Skeletal muscle satellite cell (primary cell): ENCODE results near the gene NSD2.

Experiments
- H3K27me3 ChIP-seq: 2 replicates; pipeline ENCODE4 v1.7.0; 2013; ENCODE audit warnings: low read length; ENCODE audit not compliant: control insufficient read depth, insufficient read depth
- H3K36me3 ChIP-seq: 2 replicates; pipeline ENCODE4 v1.7.0; 2013; ENCODE audit warnings: mild to moderate bottlenecking, control low read depth, low read length; ENCODE audit not compliant: insufficient read depth
- H3K4me1 ChIP-seq: 2 replicates; pipeline ENCODE4 v1.7.0; 2013; ENCODE audit warnings: low read length; ENCODE audit not compliant: control insufficient read depth, insufficient read depth
- H3K4me2 ChIP-seq: 2 replicates; pipeline ENCODE4 v1.7.0; 2013; ENCODE audit warnings: mild to moderate bottlenecking, low read length
- H3K4me3 ChIP-seq: 2 replicates; pipeline ENCODE4 v1.7.0; 2013; ENCODE audit warnings: low read length
- H3K9ac ChIP-seq: 2 replicates; pipeline ENCODE4 v1.7.0; 2013; ENCODE audit warnings: mild to moderate bottlenecking, low read depth, low read length, moderate library complexity
- H3K9me3 ChIP-seq: replicated peaks from 2 replicates; pipeline ENCODE4 v1.7.0; 2013; ENCODE audit warnings: mild to moderate bottlenecking, control low read depth, low read length

NSD2 gene

GRCh38 chr4:1856943-1857699 lies 14.1 kb upstream of the NSD2 start:
- Histone ChIP-seq H3K27me3 (no peaks in the 10 kb centered on the region), H3K4me3 (peak overlapping the region; percentile 87), H3K36me3 (peaks cover 7% of the 10 kb centered on the region), H3K9me3 (no peaks in the 10 kb centered on the region), H3K4me1 (peaks cover 21% of the 10 kb centered on the region), H3K9ac (peak overlapping the region; percentile 95), H3K4me2 (peak overlapping the region; percentile 100)

GRCh38 chr4:1857931-1858330 lies 13.3 kb upstream of the NSD2 start:
- no peaks in the 10 kb centered on the region for H3K9me3 ChIP-seq
- H3K4me2 ChIP-seq = peak overlapping the region; percentile 100
- peaks cover 21% of the 10 kb centered on the region for H3K4me1 ChIP-seq
- no peak overlapping the region for H3K4me3 ChIP-seq
- no peaks in the 10 kb centered on the region for H3K27me3 ChIP-seq
- H3K9ac ChIP-seq = no peak overlapping the region
- peaks cover 7% of the 10 kb centered on the region for H3K36me3 ChIP-seq

- Histone ChIP-seq H3K36me3 (no peaks in the 10 kb centered on the region), H3K4me2 (no peak overlapping the region), H3K9me3 (no peaks in the 10 kb centered on the region), H3K27me3 (no peaks in the 10 kb centered on the region), H3K4me3 (no peak overlapping the region), H3K4me1 (peaks cover 25% of the 10 kb centered on the region), H3K9ac (no peak overlapping the region)
These were observed 11.8 kb upstream of the NSD2 start for GRCh38 chr4:1859389-1859753.

- Histone ChIP-seq H3K4me2 (no peak overlapping the region), H3K4me3 (no peak overlapping the region), H3K4me1 (peaks cover 13% of the 10 kb centered on the region), H3K27me3 (peaks cover 11% of the 10 kb centered on the region), H3K36me3 (no peaks in the 10 kb centered on the region), H3K9ac (no peak overlapping the region), H3K9me3 (no peaks in the 10 kb centered on the region)
These were observed 8.9 kb upstream of the NSD2 start for GRCh38 chr4:1862055-1862911.

GRCh38 chr4:1862961-1863296 lies 8.3 kb upstream of the NSD2 start:
- Histone ChIP-seq H3K9ac (no peak overlapping the region), H3K36me3 (no peaks in the 10 kb centered on the region), H3K4me1 (peaks cover 8% of the 10 kb centered on the region), H3K4me3 (no peak overlapping the region), H3K27me3 (peaks cover 11% of the 10 kb centered on the region), H3K9me3 (no peaks in the 10 kb centered on the region), H3K4me2 (no peak overlapping the region)

GRCh38 chr4:1863297-1864033 lies 7.7 kb upstream of the NSD2 start:
- H3K4me3 ChIP-seq = no peak overlapping the region
- no peak overlapping the region for H3K9ac ChIP-seq
- peaks cover 8% of the 10 kb centered on the region for H3K4me1 ChIP-seq
- peaks cover 11% of the 10 kb centered on the region for H3K27me3 ChIP-seq
- no peak overlapping the region for H3K4me2 ChIP-seq
- no peaks in the 10 kb centered on the region for H3K36me3 ChIP-seq
- H3K9me3 ChIP-seq = no peaks in the 10 kb centered on the region

- Histone ChIP-seq H3K36me3 (no peaks in the 10 kb centered on the region), H3K27me3 (peaks cover 11% of the 10 kb centered on the region), H3K4me3 (no peak overlapping the region), H3K4me2 (no peak overlapping the region), H3K9me3 (no peaks in the 10 kb centered on the region), H3K9ac (no peak overlapping the region), H3K4me1 (peaks cover 8% of the 10 kb centered on the region)
These were observed 6.9 kb upstream of the NSD2 start for GRCh38 chr4:1864076-1865008.

- Histone ChIP-seq H3K4me3 (no peak overlapping the region), H3K4me1 (peaks cover 15% of the 10 kb centered on the region), H3K36me3 (no peaks in the 10 kb centered on the region), H3K9ac (no peak overlapping the region), H3K27me3 (peaks cover 11% of the 10 kb centered on the region), H3K9me3 (no peaks in the 10 kb centered on the region), H3K4me2 (no peak overlapping the region)
These were observed 5.0 kb upstream of the NSD2 start for GRCh38 chr4:1866189-1866661.

- H3K9ac ChIP-seq = no peak overlapping the region
- no peak overlapping the region for H3K4me3 ChIP-seq
- H3K4me2 ChIP-seq = no peak overlapping the region
- H3K36me3 ChIP-seq = no peaks in the 10 kb centered on the region
- H3K27me3 ChIP-seq = peaks cover 11% of the 10 kb centered on the region
- H3K9me3 ChIP-seq = no peaks in the 10 kb centered on the region
- peaks cover 16% of the 10 kb centered on the region for H3K4me1 ChIP-seq
These were observed 2.9 kb upstream of the NSD2 start for GRCh38 chr4:1868293-1868692.

GRCh38 chr4:1868912-1869311 lies 2.3 kb upstream of the NSD2 start:
- Histone ChIP-seq H3K4me3 (no peak overlapping the region), H3K9me3 (no peaks in the 10 kb centered on the region), H3K4me1 (peaks cover 22% of the 10 kb centered on the region), H3K27me3 (peaks cover 11% of the 10 kb centered on the region), H3K36me3 (no peaks in the 10 kb centered on the region), H3K9ac (no peak overlapping the region), H3K4me2 (no peak overlapping the region)
